Muscle of leg (tissue), 11 donors: ENCODE measurements around the gene DLG4. TPM values are rescaled to one million over a fixed set of nuclear protein-coding genes. Genes with fewer than 3 reads are reported as not detected.

Experiments
- DNase-seq: peaks from one replicate; pipeline ENCODE4 v3.0.0; 2013
- H3K27ac ChIP-seq: one replicate; pipeline ENCODE4 v1.5.1; 2013; ENCODE audit warnings: mild to moderate bottlenecking, low read length, control low read depth
- H3K27me3 ChIP-seq: one replicate; pipeline ENCODE4 v1.6.1; 2013; ENCODE audit warnings: low read length; ENCODE audit not compliant: control insufficient read depth, insufficient read depth
- H3K36me3 ChIP-seq: one replicate; pipeline ENCODE4 v1.6.1; 2013; ENCODE audit warnings: low read length; ENCODE audit not compliant: control insufficient read depth, insufficient read depth
- H3K4me1 ChIP-seq: one replicate; pipeline ENCODE4 v1.6.1; 2013; ENCODE audit warnings: low read length; ENCODE audit not compliant: control insufficient read depth, insufficient read depth
- H3K4me3 ChIP-seq: one replicate; pipeline ENCODE4 v1.5.1; 2013; ENCODE audit warnings: low read length, control low read depth
- H3K9me3 ChIP-seq: replicated peaks from 2 replicates; pipeline ENCODE4 v1.6.1; 2013; ENCODE audit warnings: low read depth, low read length; ENCODE audit not compliant: control insufficient read depth
- WGBS: methylation state at CpG from one replicate; pipeline ENCODE4 v1.1.5; 2013; ENCODE audit warnings: missing lambda C conversion rate; ENCODE audit not compliant: insufficient coverage; 5-methylcytosine and 5-hydroxymethylcytosine counted together
- polyA plus RNA-seq, 8 donors: library from polyadenylated mRNA; unstranded; fragments of 120-200 nt; gene quantifications; one replicate each; pipeline versions ENCODE4 v1.2.1 to v1.2.3, GENCODE V29; 2013; ENCODE audit warnings: inconsistent platforms in 1 of 8, low replicate concordance in 1 of 8; ENCODE audit not compliant: insufficient read length in 8 of 8, insufficient read depth in 1 of 8
- total RNA-seq: library from RNA; stranded (reverse); fragments of 120-200 nt; gene quantifications from one replicate; pipeline ENCODE4 v1.2.4, GENCODE V29; 2013

Gene DLG4
- total and polyA plus RNA-seq, 9 donors: 12.7 to 33.9 (median 22.5) TPM

DNA sequence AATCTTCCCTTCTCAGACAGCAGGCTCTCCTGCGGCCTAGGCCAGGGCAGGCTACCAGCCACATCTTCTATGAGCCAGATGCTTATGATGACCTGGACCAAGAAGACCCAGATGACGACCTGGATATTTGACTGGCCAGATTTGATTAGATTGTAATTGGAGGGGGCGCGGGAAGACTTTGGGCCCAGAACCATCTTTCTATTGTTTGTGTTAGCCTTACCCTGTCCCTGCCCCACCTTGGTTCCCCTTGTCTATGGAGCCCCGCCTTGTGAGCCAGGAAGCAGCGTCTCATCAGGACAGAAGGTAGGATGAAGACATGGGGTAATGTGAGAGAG, 39.9 kb upstream of the DLG4 start:
- peaks cover 24% of the 10 kb centered on the region for H3K4me1 ChIP-seq
- H3K9me3 ChIP-seq: no peaks in the 10 kb centered on the region
- no peak for DNase-seq
- peaks cover 43% of the 10 kb centered on the region for H3K27me3 ChIP-seq
- peaks cover 47% of the 10 kb centered on the region for H3K36me3 ChIP-seq
- no peak overlapping the region for H3K27ac ChIP-seq
- 100% methylated on average over 1 of the region's 6 CpGs for WGBS
- no peak overlapping the region for H3K4me3 ChIP-seq

DNA sequence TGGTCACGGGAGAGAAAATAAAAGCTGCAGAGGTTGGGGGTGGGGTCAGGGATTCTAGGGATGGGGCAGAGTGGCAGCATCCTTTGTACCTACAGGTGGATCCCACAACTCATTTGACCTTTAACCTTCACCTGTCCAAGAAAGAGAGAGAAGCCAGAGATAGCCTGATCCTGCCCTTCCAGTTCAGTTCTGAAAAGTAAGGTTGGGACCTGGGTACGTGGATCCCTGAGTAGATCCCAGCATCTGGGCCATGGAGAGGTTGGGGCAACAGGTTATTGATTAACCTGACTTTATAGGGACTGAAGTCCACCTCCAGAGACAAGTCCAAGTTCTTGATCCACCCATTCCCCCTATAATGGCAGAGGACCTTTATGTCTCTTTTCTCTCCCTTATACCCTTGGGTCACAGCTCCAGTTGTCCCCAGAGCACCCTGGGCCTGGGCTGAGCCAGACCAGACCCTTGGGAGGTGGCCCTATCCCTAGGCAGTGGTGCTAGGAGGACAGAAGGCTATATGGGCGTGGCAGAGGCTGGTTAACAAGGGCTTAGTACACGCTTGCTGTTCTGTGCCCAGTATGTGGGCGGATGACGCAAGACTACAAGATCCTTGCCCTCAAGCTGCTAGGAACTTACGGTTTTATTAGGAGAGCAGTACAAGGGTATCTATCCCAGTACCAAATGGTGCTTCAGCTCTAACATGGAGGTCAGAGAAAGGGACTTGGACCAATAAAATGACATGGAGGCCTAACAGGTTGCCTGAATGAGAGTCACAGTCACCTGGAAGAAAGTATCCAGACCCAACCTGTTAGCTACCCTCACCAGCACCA, 39.3 kb upstream of the DLG4 start:
- WGBS: 94% methylated on average over 6 of the region's 7 CpGs
- peak; percentile 7 for DNase-seq
- H3K36me3 ChIP-seq: peaks cover 52% of the 10 kb centered on the region

DNA sequence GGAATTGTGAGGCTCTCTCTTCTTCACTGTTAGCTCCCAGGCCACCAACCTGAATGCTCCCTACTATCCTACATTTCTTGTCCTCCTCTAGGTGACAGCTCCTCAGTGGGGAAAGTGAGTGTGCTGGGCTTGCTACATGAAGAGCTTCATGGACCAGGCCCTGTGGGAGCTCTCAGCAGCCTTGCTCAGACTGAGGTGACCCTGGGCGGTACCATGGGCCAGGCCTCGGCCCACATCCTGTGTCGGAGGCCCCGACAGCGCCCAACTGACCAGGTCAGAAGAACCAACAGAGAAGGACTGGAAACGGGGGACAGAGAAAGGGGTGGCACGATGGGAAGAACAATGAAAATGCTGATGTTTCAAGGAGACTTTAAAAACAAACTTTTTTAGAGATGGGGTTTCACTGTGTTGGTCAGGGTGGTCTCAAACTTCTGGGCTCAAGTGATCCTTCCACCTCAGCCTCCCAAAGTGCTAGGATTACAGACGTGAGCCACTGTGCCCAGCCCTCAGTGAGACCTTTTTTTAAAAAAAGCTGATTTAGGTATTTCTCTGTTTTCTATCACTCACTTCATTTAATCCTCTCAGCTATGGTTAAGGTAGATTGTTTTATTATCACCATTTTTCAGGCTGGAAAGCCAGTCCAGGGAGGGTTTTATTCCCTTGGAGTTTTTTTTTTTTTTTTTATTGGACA, 37.3 kb upstream of the DLG4 start:
- DNase-seq: no peak
- Histone ChIP-seq H3K4me1 (peaks cover 16% of the 10 kb centered on the region), H3K9me3 (no peaks in the 10 kb centered on the region), H3K4me3 (no peak overlapping the region), H3K36me3 (peaks cover 53% of the 10 kb centered on the region), H3K27me3 (peaks cover 19% of the 10 kb centered on the region), H3K27ac (no peak overlapping the region)
- 85% methylated on average over 2 of the region's 8 CpGs for WGBS

More for the DNA sequence above, 39.3 kb upstream of the DLG4 start:
- Histone ChIP-seq H3K27ac (no peak overlapping the region), H3K27me3 (peaks cover 39% of the 10 kb centered on the region), H3K4me3 (no peak overlapping the region), H3K4me1 (peaks cover 24% of the 10 kb centered on the region), H3K9me3 (no peaks in the 10 kb centered on the region)

DNA sequence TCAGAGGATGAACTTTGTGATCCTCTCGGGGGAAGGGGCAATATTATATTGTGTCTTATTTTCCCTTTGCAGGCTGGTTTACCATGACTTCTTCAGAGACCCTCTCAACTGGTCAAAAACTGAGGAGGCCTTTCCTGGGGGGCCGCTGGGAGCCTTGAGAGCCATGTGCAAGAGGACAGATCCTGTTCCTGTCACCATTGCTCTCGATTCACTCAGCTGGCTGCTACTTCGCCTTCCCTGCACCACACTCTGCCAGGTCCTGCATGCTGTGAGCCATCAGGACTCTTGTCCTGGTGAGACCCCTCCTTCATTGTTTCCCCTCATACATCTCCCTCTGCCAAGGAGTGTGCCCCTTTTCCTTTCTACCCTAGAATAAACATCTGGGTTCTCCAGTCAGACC, 34.9 kb upstream of the DLG4 start:
- DNase-seq: peak; percentile 4
- H3K4me1 ChIP-seq: peaks cover 16% of the 10 kb centered on the region
- peaks cover 51% of the 10 kb centered on the region for H3K36me3 ChIP-seq
- 90% methylated on average over 3 of the region's 4 CpGs for WGBS
- H3K27ac ChIP-seq: no peak overlapping the region
- no peak overlapping the region for H3K4me3 ChIP-seq
- no peaks in the 10 kb centered on the region for H3K27me3 ChIP-seq
- no peaks in the 10 kb centered on the region for H3K9me3 ChIP-seq

DNA sequence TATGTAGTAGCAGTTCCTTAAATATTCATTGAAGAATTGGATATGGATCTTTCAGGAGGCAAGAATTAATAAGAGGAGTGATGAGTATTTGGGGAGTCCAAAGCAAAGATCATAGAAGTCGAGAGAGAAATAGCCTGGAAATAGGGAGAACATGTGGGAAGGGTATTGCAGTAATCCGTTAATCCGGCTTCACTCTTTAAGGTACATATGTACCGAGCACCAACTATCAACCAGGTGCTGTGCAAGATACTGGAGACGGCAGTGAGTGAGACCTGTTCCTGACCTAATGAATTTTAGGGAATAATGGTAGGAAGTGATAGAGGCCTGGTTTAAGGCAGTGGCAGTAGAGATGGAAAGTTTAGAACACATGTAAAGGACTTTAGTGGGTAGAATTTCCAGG, 33.4 kb upstream of the DLG4 start:
- H3K4me1 ChIP-seq: peaks cover 28% of the 10 kb centered on the region
- peak overlapping the region; percentile 99 for H3K27ac ChIP-seq
- peaks cover 41% of the 10 kb centered on the region for H3K36me3 ChIP-seq
- peak; percentile 9 for DNase-seq
- no peaks in the 10 kb centered on the region for H3K9me3 ChIP-seq
- WGBS: 75% methylated on average over 5 of the region's 5 CpGs
- H3K4me3 ChIP-seq: peak overlapping the region; percentile 76
- H3K27me3 ChIP-seq: no peaks in the 10 kb centered on the region

DNA sequence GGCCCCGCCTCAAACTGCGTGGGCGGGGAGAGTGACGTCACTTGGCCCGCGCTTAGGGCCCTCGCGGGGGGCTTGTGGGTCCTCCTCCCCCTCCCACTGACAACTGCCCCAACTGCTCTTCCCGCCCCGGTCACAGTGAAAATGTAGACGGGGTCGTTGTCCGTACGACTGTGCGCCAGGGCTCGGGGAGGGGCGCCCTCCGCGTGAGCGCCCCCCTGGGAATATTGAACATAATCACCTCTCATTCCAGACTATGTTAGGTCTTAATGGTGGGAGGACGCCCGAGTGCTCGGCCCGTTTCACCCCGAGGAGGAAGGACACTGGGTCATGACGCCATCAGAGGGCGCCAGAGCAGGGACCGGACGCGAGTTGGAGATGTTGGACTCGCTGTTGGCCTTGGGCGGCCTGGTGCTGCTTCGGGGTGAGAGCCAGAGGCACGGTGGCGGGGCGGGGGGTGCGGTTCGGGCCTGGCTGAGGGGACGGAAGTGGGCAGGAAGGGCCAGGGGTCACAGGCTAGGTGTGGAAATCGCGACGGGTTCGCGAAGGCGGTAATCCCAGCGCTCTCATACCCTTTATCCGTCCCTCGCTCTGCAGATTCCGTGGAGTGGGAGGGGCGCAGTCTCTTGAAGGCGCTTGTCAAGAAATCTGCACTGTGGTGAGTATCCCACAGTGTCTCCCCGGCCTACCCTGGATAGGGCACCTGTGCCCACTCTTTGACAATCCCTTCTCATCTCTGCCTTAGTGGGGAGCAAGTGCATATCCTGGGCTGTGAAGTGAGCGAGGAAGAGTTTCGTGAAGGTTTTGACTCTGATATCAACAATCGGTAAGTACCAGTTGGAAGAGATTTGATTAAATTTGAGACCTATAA, 32.8 kb upstream of the DLG4 start, which contains the start of gene ELP5:
Gene ELP5, plus strand, starts transcription at position 40 of the 868 bp plus-strand sequence. Its CDS starts 336 bp downstream, at position 376.
- DNase-seq: peak; percentile 98
- Histone ChIP-seq H3K27ac (peak within 1 kb of the TSS; percentile 99), H3K9me3 (no peaks in the 10 kb centered on the region), H3K27me3 (no peaks in the 10 kb centered on the region), H3K4me1 (peaks cover 28% of the 10 kb centered on the region), H3K4me3 (peak within 1 kb of the TSS; percentile 76), H3K36me3 (peaks cover 35% of the 10 kb centered on the region)
- WGBS: 3% methylated on average over 25 of the region's 55 CpGs

DNA sequence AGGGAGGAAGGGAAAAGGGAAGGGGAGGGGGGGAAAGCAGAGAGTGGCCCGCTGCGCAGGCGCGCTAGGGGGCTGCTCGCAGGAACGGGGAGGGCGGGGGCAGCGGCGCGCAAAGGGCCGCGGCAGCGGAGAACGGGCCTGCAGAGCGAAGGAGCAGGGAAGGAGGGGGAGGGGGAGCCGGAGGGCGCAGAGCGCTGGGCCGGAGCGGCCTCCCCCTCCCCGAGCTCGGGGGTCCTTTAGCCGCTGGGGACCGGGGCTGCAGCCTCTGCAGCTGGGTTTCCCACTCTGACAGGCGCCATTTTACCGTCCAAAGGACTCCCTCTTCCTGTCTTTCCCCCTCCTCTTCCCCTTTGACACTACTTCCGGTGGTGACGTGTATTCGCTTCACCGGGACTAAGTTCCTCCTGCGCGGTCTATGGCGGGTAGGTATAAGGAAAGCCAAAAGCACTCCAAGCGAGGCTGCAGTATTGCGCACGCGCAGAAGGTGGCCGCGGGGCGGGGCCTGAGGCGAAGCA, 32.1 kb upstream of the DLG4 start, which contains the start of gene CTDNEP1:
Gene CTDNEP1, minus strand, starts transcription at position 74 of the 515 bp plus-strand sequence. CDS start 438 bp downstream, outside the sequence.
- 0% methylated on average over 26 of the region's 41 CpGs for WGBS
- peak within 1 kb of the TSS; percentile 99 for H3K27ac ChIP-seq
- no peaks in the 10 kb centered on the region for H3K9me3 ChIP-seq
- peak within 1 kb of the TSS; percentile 76 for H3K4me3 ChIP-seq
- H3K36me3 ChIP-seq: peaks cover 33% of the 10 kb centered on the region
- H3K4me1 ChIP-seq: peaks cover 28% of the 10 kb centered on the region
- H3K27me3 ChIP-seq: no peaks in the 10 kb centered on the region
- peak; percentile 100 for DNase-seq

DNA sequence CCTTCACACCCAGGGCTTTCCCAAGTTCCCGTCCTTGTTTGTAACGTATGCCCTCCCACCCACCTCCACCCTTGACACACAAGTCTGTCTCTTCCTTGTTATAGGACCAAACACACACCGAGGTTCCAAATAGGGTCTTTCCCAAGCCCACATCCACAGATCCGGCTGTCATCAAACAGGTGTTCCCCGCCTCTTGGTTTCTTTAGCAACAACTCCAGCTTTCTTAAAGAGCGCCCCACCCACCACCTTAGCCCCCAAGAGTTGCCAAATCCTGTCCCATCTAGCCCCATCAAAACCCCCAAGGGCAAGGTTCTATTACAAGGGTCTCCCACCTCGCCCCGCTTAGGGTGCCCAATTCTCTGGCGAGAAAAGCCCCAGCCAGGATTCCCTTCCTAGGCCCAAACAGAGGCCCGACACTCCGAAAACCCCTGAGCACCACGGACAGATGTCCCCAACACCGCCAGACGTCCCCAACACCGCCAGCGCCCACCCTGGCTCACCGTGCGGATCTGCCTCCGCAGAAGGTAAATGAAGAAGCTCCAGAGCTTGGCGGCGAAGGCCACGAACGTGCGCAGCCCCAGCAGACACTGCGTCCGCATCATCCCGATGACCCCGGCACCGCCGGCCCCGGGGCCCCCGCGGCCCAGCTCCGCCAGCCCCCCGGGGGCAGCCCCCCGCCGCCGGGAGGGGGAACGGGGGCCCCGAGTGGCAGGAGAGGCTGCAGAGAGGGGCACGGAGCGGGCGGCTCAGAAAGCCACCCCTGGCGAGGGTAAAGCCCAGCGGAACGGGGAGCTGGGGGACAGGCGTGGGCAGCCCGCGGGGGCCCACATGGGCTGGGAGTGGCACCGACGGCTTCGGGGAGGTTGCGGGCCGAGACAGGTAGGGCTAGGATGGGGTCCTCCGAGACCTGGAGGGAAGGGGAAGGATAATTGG, 31.3 kb upstream of the DLG4 start:
- Histone ChIP-seq H3K27me3 (no peaks in the 10 kb centered on the region), H3K36me3 (peaks cover 33% of the 10 kb centered on the region), H3K27ac (peak overlapping the region; percentile 99), H3K4me1 (peaks cover 28% of the 10 kb centered on the region), H3K9me3 (no peaks in the 10 kb centered on the region), H3K4me3 (peak overlapping the region; percentile 76)
- DNase-seq: peak; percentile 62
- under 1% methylated on average over 51 of the region's 55 CpGs for WGBS

DNA sequence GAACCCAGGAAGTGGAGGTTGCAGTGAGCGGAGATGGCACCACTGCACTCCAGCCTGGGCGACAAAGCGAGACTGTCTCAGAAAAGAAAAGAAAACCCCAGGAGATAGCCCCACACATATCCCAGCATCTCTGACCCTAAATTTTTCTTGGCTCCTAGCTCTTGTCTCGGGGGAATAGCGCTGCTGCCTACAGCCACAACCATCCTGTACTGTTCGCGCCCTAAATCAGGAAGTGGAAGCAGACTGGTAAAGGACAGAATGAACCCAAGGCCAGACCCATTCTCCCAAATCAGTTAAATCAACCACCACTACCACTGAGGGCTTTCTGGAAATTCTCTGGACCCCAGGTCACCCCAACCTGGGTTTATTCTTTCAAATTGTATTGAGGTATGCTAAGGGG, 30.2 kb upstream of the DLG4 start:
- Histone ChIP-seq H3K36me3 (peaks cover 31% of the 10 kb centered on the region), H3K27me3 (no peaks in the 10 kb centered on the region), H3K4me1 (peaks cover 28% of the 10 kb centered on the region), H3K27ac (peak overlapping the region; percentile 99), H3K4me3 (peak overlapping the region; percentile 76), H3K9me3 (no peaks in the 10 kb centered on the region)
- WGBS: no CpG with 5 or more reads among the region's 7 CpGs
- DNase-seq: peak; percentile 30
